DMS153 treated with DMSO at 0.1 percent for 48 hours (cell line): ENCODE measurements around the gene NFIA.

Experiments
- DNase-seq: peaks from one replicate; lab custom pipeline; 2025; ENCODE audit not compliant: unreplicated experiment; lab: John Stamatoyannopoulos, UW

NFIA gene

GRCh38 chr1:61289232-61290098 lies 207.1 kb downstream of the NFIA start:
- DNase-seq, result no peak

- no peak for DNase-seq
Measured at GRCh38 chr1:61290525-61290924, 208.2 kb downstream of the NFIA start.

- DNase-seq, result no peak
Measured at GRCh38 chr1:61293197-61293596, 210.8 kb downstream of the NFIA start.

- DNase-seq, result no peak
Measured at GRCh38 chr1:61293986-61294504, 211.7 kb downstream of the NFIA start.

GRCh38 chr1:61294930-61295329 lies 212.6 kb downstream of the NFIA start:
- DNase-seq, result no peak

GRCh38 chr1:61295818-61296537 lies 213.6 kb downstream of the NFIA start:
- no peak for DNase-seq

- no peak for DNase-seq
Measured at GRCh38 chr1:61297887-61298286, 215.5 kb downstream of the NFIA start.

- no peak for DNase-seq
Measured at GRCh38 chr1:61299463-61299862, 217.1 kb downstream of the NFIA start.

GRCh38 chr1:61300899-61301298 lies 218.5 kb downstream of the NFIA start:
- no peak for DNase-seq

- no peak for DNase-seq
Measured at GRCh38 chr1:61301824-61302657, 219.7 kb downstream of the NFIA start.

- no peak for DNase-seq
Measured at GRCh38 chr1:61307422-61308142, 225.2 kb downstream of the NFIA start.

GRCh38 chr1:61310057-61310456 lies 227.7 kb downstream of the NFIA start:
- no peak for DNase-seq

GRCh38 chr1:61310538-61310937 lies 228.2 kb downstream of the NFIA start:
- no peak for DNase-seq

- no peak for DNase-seq
Measured at GRCh38 chr1:61313906-61314422, 231.6 kb downstream of the NFIA start.

- DNase-seq, result no peak
Measured at GRCh38 chr1:61315011-61315410, 232.7 kb downstream of the NFIA start.

GRCh38 chr1:61316493-61316892 lies 234.1 kb downstream of the NFIA start:
- DNase-seq, result no peak

- DNase-seq, result no peak
Measured at GRCh38 chr1:61318319-61319125, 236.2 kb downstream of the NFIA start.

GRCh38 chr1:61320575-61320974 lies 238.2 kb downstream of the NFIA start:
- DNase-seq, result no peak

GRCh38 chr1:61322008-61322744 lies 239.8 kb downstream of the NFIA start:
- no peak for DNase-seq
